GM20000 (cell line): ENCODE results near the gene TARBP1.

Experiments
- DNase-seq: peaks from one replicate; pipeline ENCODE4 v3.0.0; 2012; ENCODE audit warnings: low spot score
- CTCF ChIP-seq: IDR thresholded peaks from 2 replicates; pipeline ENCODE4 v1.5.1; 2012; ENCODE audit warnings: mild to moderate bottlenecking, control low read depth; ENCODE audit errors: extremely low read depth, missing control alignments

The TARBP1 gene

GRCh38 chr1:234355782-234356510 lies 123.0 kb downstream of the TARBP1 start:
- DNase-seq, result no peak
- TF ChIP-seq CTCF, result no peak

- no peak for DNase-seq
- no peak for TF ChIP-seq CTCF
Observed at GRCh38 chr1:234348964-234349363, 130.0 kb downstream of the TARBP1 start.

GRCh38 chr1:234345237-234345636 lies 133.7 kb downstream of the TARBP1 start:
- no peak for DNase-seq
- no peak for TF ChIP-seq CTCF

GRCh38 chr1:234342774-234343173 lies 136.2 kb downstream of the TARBP1 start:
- no peak for DNase-seq
- no peak for TF ChIP-seq CTCF
